Mesendoderm (in vitro differentiated cells): ENCODE data around the gene COX4I1.
"Not testable (repeated sequence)": the region's sequence is repeated elsewhere in the genome, so short reads cannot be mapped to it uniquely, and the experiment has no call there.

ENCODE experiments used
- DNase-seq: peaks from one replicate; pipeline ENCODE4 v3.0.0; 2013
- H2AK5ac ChIP-seq: 2 replicates; pipeline ENCODE4 v1.6.1; 2013; ENCODE audit warnings: low read length, inconsistent platforms
- H2BK120ac ChIP-seq: 2 replicates; pipeline ENCODE4 v1.6.1; 2013; ENCODE audit warnings: low read depth, mild to moderate bottlenecking, low read length, moderate library complexity, mixed read lengths
- H2BK15ac ChIP-seq: replicated peaks from 2 replicates; pipeline ENCODE4 v1.6.1; 2013; ENCODE audit warnings: low read depth, mild to moderate bottlenecking, moderate library complexity
- H2BK5ac ChIP-seq: 2 replicates; pipeline ENCODE4 v1.6.1; 2013; ENCODE audit warnings: low read length, inconsistent platforms
- H3K18ac ChIP-seq: 2 replicates; pipeline ENCODE4 v1.6.1; 2013; ENCODE audit warnings: mild to moderate bottlenecking, low read length, mixed read lengths
- H3K23ac ChIP-seq: one replicate; pipeline ENCODE4 v1.6.1; 2013; ENCODE audit warnings: low read length
- H3K27ac ChIP-seq: 2 replicates; pipeline ENCODE4 v1.5.1; 2013; ENCODE audit warnings: low read depth, mild to moderate bottlenecking, inconsistent platforms, low read length, moderate library complexity
- H3K27me3 ChIP-seq: 2 replicates; pipeline ENCODE4 v1.6.1; 2013; ENCODE audit warnings: low read length, control low read depth, mild to moderate bottlenecking, inconsistent platforms; ENCODE audit not compliant: insufficient read depth, poor library complexity
- H3K36me3 ChIP-seq: 2 replicates; pipeline ENCODE4 v1.6.1; 2013; ENCODE audit warnings: low read length, inconsistent platforms; ENCODE audit not compliant: control insufficient read depth, insufficient read depth
- H3K4ac ChIP-seq: one replicate; pipeline ENCODE4 v1.6.1; 2013; ENCODE audit warnings: low read depth, mild to moderate bottlenecking, low read length, moderate library complexity
- H3K4me1 ChIP-seq: 2 replicates; pipeline ENCODE4 v1.6.1; 2013; ENCODE audit warnings: low read depth, low read length, inconsistent platforms; ENCODE audit not compliant: control insufficient read depth
- H3K4me2 ChIP-seq: 2 replicates; pipeline ENCODE4 v1.6.1; 2013; ENCODE audit warnings: low read length
- H3K4me3 ChIP-seq: 2 replicates; pipeline ENCODE4 v1.5.1; 2013; ENCODE audit warnings: mild to moderate bottlenecking, low read length
- H3K56ac ChIP-seq: one replicate; pipeline ENCODE4 v1.6.1; 2013; ENCODE audit warnings: low read length
- H3K79me1 ChIP-seq: 2 replicates; pipeline ENCODE4 v1.6.1; 2013; ENCODE audit warnings: low read length, inconsistent platforms
- H3K79me2 ChIP-seq: 2 replicates; pipeline ENCODE4 v1.6.1; 2013; ENCODE audit warnings: mild to moderate bottlenecking, low read length; ENCODE audit not compliant: control insufficient read depth, insufficient read depth
- H3K9ac ChIP-seq: 2 replicates; pipeline ENCODE4 v1.6.1; 2013; ENCODE audit warnings: low read length, inconsistent platforms
- H4K5ac ChIP-seq: one replicate; pipeline ENCODE4 v1.6.1; 2013; ENCODE audit warnings: low read length
- H4K8ac ChIP-seq: one replicate; pipeline ENCODE4 v1.6.1; 2013; ENCODE audit warnings: low read depth, mild to moderate bottlenecking, control low read depth, low read length, moderate library complexity
- WGBS: extraction: QIAGEN DNeasy Blood & Tissue Kit; methylation state at CpG from one replicate; pipeline ENCODE4 v1.1.7; 2013; ENCODE audit warnings: low lambda C conversion rate, missing lambda C conversion rate; ENCODE audit not compliant: insufficient coverage; ENCODE audit errors: extremely low coverage; 5-methylcytosine and 5-hydroxymethylcytosine counted together

COX4I1 gene

GRCh38 chr16:85805442-85806045, 6.0 kb downstream of the COX4I1 start:
- H3K18ac ChIP-seq, result no peak overlapping the region
- H3K9ac ChIP-seq, result no peak overlapping the region
- H3K36me3 ChIP-seq, result peaks cover 26% of the 10 kb centered on the region
- no CpG with 5 or more reads among the region's 18 CpGs for WGBS
- no peak overlapping the region for H3K56ac ChIP-seq
- no peak overlapping the region for H3K4me2 ChIP-seq
- H3K79me1 ChIP-seq, result peaks cover 19% of the 10 kb centered on the region
- no peak overlapping the region for H2BK15ac ChIP-seq
- DNase-seq, result no peak
- no peak overlapping the region for H4K5ac ChIP-seq
- no peak overlapping the region for H2AK5ac ChIP-seq
- H4K8ac ChIP-seq, result no peak overlapping the region
- no peak overlapping the region for H2BK120ac ChIP-seq
- H3K4me1 ChIP-seq, result no peaks in the 10 kb centered on the region
- no peak overlapping the region for H3K27ac ChIP-seq
- no peak overlapping the region for H3K23ac ChIP-seq
- peaks cover 16% of the 10 kb centered on the region for H3K79me2 ChIP-seq
- no peak overlapping the region for H3K4me3 ChIP-seq
- H3K27me3 ChIP-seq, result no peaks in the 10 kb centered on the region
- no peak overlapping the region for H2BK5ac ChIP-seq
- no peak overlapping the region for H3K4ac ChIP-seq

GRCh38 chr16:85806539-85806938, 7.0 kb downstream of the COX4I1 start:
- Histone ChIP-seq H3K23ac (no peak overlapping the region), H3K79me1 (peaks cover 14% of the 10 kb centered on the region), H2BK120ac (no peak overlapping the region), H3K9ac (no peak overlapping the region), H2BK5ac (no peak overlapping the region), H3K4me3 (no peak overlapping the region), H2AK5ac (no peak overlapping the region), H3K27me3 (no peaks in the 10 kb centered on the region), H3K18ac (no peak overlapping the region), H4K8ac (no peak overlapping the region), H3K36me3 (peaks cover 25% of the 10 kb centered on the region), H3K79me2 (peaks cover 9% of the 10 kb centered on the region), H3K4me2 (no peak overlapping the region), H3K27ac (no peak overlapping the region), H3K4ac (no peak overlapping the region), H3K56ac (no peak overlapping the region), H2BK15ac (no peak overlapping the region), H4K5ac (no peak overlapping the region), H3K4me1 (no peaks in the 10 kb centered on the region)
- no CpG with 5 or more reads among the region's 11 CpGs for WGBS
- no peak for DNase-seq

- not testable (repeated sequence) for H3K79me2 ChIP-seq, H3K27ac ChIP-seq, H3K18ac ChIP-seq, H3K4me3 ChIP-seq, H2BK5ac ChIP-seq, H3K4me2 ChIP-seq, H3K56ac ChIP-seq, H3K9ac ChIP-seq, H4K8ac ChIP-seq, H2AK5ac ChIP-seq, DNase-seq, H3K4me1 ChIP-seq, H4K5ac ChIP-seq, H3K4ac ChIP-seq, H2BK15ac ChIP-seq, H2BK120ac ChIP-seq, H3K23ac ChIP-seq, H3K79me1 ChIP-seq, H3K27me3 ChIP-seq
- no CpG with 5 or more reads among the region's 6 CpGs for WGBS
- peaks cover 19% of the 10 kb centered on the region for H3K36me3 ChIP-seq
Measured at GRCh38 chr16:85807340-85807739, 7.8 kb downstream of the COX4I1 start.

GRCh38 chr16:85808104-85808503, 8.6 kb downstream of the COX4I1 start:
- H3K79me2 ChIP-seq, H3K4me3 ChIP-seq, H3K79me1 ChIP-seq, H3K23ac ChIP-seq, H2BK5ac ChIP-seq, DNase-seq, H2AK5ac ChIP-seq, H3K18ac ChIP-seq, H3K27ac ChIP-seq, H3K9ac ChIP-seq, H3K4me1 ChIP-seq, H4K8ac ChIP-seq, H4K5ac ChIP-seq, H3K4me2 ChIP-seq, H2BK15ac ChIP-seq, H2BK120ac ChIP-seq, H3K4ac ChIP-seq, H3K56ac ChIP-seq, H3K27me3 ChIP-seq: not testable (repeated sequence)
- no CpG with 5 or more reads among the region's 27 CpGs for WGBS
- H3K36me3 ChIP-seq, result peaks cover 19% of the 10 kb centered on the region

- peaks cover 2% of the 10 kb centered on the region for H3K79me1 ChIP-seq
Measured at GRCh38 chr16:85808926-85809325, 9.4 kb downstream of the COX4I1 start.

GRCh38 chr16:85809645-85810044, 10.2 kb downstream of the COX4I1 start:
- Histone ChIP-seq H3K4me3 (no peak overlapping the region), H3K4me1 (no peaks in the 10 kb centered on the region), H3K4me2 (no peak overlapping the region), H3K79me2 (no peaks in the 10 kb centered on the region), H2BK5ac (no peak overlapping the region), H3K9ac (no peak overlapping the region), H2AK5ac (no peak overlapping the region), H2BK120ac (no peak overlapping the region), H3K27ac (no peak overlapping the region), H4K8ac (no peak overlapping the region), H3K56ac (no peak overlapping the region), H4K5ac (no peak overlapping the region), H3K79me1 (peaks cover 2% of the 10 kb centered on the region), H2BK15ac (no peak overlapping the region), H3K4ac (no peak overlapping the region), H3K27me3 (no peaks in the 10 kb centered on the region), H3K18ac (no peak overlapping the region), H3K36me3 (peaks cover 10% of the 10 kb centered on the region), H3K23ac (no peak overlapping the region)
- no CpG with 5 or more reads among the region's 10 CpGs for WGBS
- no peak for DNase-seq

More at GRCh38 chr16:85808926-85809325, 9.4 kb downstream of the COX4I1 start:
- peaks cover 12% of the 10 kb centered on the region for H3K36me3 ChIP-seq
- no peak overlapping the region for H3K23ac ChIP-seq
- H2BK15ac ChIP-seq, result no peak overlapping the region
- H3K27ac ChIP-seq, result no peak overlapping the region
- H3K4me3 ChIP-seq, result no peak overlapping the region
- H2AK5ac ChIP-seq, result no peak overlapping the region
- no peaks in the 10 kb centered on the region for H3K27me3 ChIP-seq
- H2BK120ac ChIP-seq, result no peak overlapping the region
- no CpG with 5 or more reads among the region's 7 CpGs for WGBS
- H3K18ac ChIP-seq, result no peak overlapping the region
- H2BK5ac ChIP-seq, result no peak overlapping the region
- H4K5ac ChIP-seq, result no peak overlapping the region
- H3K9ac ChIP-seq, result no peak overlapping the region
- H3K56ac ChIP-seq, result no peak overlapping the region
- H4K8ac ChIP-seq, result no peak overlapping the region
- no peak for DNase-seq
- H3K4me2 ChIP-seq, result no peak overlapping the region
- no peak overlapping the region for H3K4ac ChIP-seq
- H3K79me2 ChIP-seq, result no peaks in the 10 kb centered on the region
- H3K4me1 ChIP-seq, result no peaks in the 10 kb centered on the region
